Endodermal cell (in vitro differentiated cells): Measurements from ENCODE around the gene FCRLB. TPM values are rescaled to one million over a fixed set of nuclear protein-coding genes. Genes with fewer than 3 reads are reported as not detected.

ENCODE experiments used
- DNase-seq: peaks from one replicate; pipeline ENCODE4 v3.0.0-alpha.2; 2017
- H3K27ac ChIP-seq: 2 replicates; pipeline ENCODE4 v1.5.1; 2013; ENCODE audit warnings: mild to moderate bottlenecking, low read depth, low read length, moderate library complexity
- H3K27me3 ChIP-seq: 2 replicates; pipeline ENCODE4 v1.6.1; 2013; ENCODE audit warnings: mild to moderate bottlenecking, low read length, moderate library complexity; ENCODE audit not compliant: insufficient read depth, control insufficient read depth, poor library complexity, severe bottlenecking
- H3K36me3 ChIP-seq: 2 replicates; pipeline ENCODE4 v1.7.0; 2013; ENCODE audit warnings: mild to moderate bottlenecking, low read length, moderate library complexity; ENCODE audit not compliant: control insufficient read depth, insufficient read depth
- H3K4me1 ChIP-seq: one replicate; pipeline ENCODE4 v1.7.0; 2013; ENCODE audit warnings: low read length; ENCODE audit not compliant: control insufficient read depth, insufficient read depth
- H3K4me3 ChIP-seq: 2 replicates; pipeline ENCODE4 v1.5.1; 2013; ENCODE audit warnings: mild to moderate bottlenecking, low read length, moderate library complexity
- H3K9ac ChIP-seq: 2 replicates; pipeline ENCODE4 v1.6.1; 2013; ENCODE audit warnings: mild to moderate bottlenecking, low read length, moderate library complexity; ENCODE audit not compliant: poor library complexity, severe bottlenecking; ENCODE audit errors: extremely low read depth
- H3K9me3 ChIP-seq: 2 replicates; pipeline ENCODE4 v1.6.1; 2013; ENCODE audit warnings: mild to moderate bottlenecking, low read length, moderate library complexity; ENCODE audit not compliant: control insufficient read depth
- H3K27ac Mint-ChIP-seq: 2 replicates; pipeline ENCODE4 v1.8.0; 2020; ENCODE audit warnings: mixed read lengths
- H3K27me3 Mint-ChIP-seq: 2 replicates; pipeline ENCODE4 v1.8.0; 2021; ENCODE audit warnings: mild to moderate bottlenecking, mixed read lengths; ENCODE audit not compliant: insufficient read depth
- H3K36me3 Mint-ChIP-seq: 2 replicates; pipeline ENCODE4 v1.8.0; 2020; ENCODE audit warnings: low read depth, mixed read lengths
- H3K4me1 Mint-ChIP-seq: 2 replicates; pipeline ENCODE4 v1.8.0; 2020; ENCODE audit warnings: mixed read lengths
- H3K4me3 Mint-ChIP-seq: 2 replicates; pipeline ENCODE4 v1.8.0; 2020; ENCODE audit warnings: mild to moderate bottlenecking, moderate library complexity, mixed read lengths
- H3K9me3 Mint-ChIP-seq: 2 replicates; pipeline ENCODE4 v1.8.0; 2020; ENCODE audit warnings: mild to moderate bottlenecking, mixed read lengths
- WGBS, 2 experiments: methylation state at CpG; one replicate each; pipeline versions ENCODE4 v1.1.5 to v1.1.7; 2013; ENCODE audit warnings: missing lambda C conversion rate in 2 of 2, mixed read lengths in 1 of 2; ENCODE audit not compliant: insufficient coverage in 1 of 2, insufficient read length in 1 of 2; 5-methylcytosine and 5-hydroxymethylcytosine counted together
- total RNA-seq, 2 donors: library from RNA; stranded (reverse); fragmentation: NEBNext Ultra II Directional in 1 of 2; extraction: Animal tissue kit (Norgen Biotek cat#: 25700) in 1 of 2; gene quantifications; 2 replicates in 1 of 2; 3 replicates in 1 of 2; pipeline ENCODE4 v1.2.1, GENCODE V29; 2021
- TF ChIP-seq, protein P1 (sequence below): fragments of 200-600 bp; sonication (generic); conservative IDR thresholded peaks from 2 replicates; pipeline ENCODE4 v1.5.0; 2021; ENCODE audit warnings: antibody characterized with exemption, mild to moderate bottlenecking

FCRLB gene
- total RNA-seq, 2 donors from 2014 or later: 0.22 to 0.51 TPM

DNA sequence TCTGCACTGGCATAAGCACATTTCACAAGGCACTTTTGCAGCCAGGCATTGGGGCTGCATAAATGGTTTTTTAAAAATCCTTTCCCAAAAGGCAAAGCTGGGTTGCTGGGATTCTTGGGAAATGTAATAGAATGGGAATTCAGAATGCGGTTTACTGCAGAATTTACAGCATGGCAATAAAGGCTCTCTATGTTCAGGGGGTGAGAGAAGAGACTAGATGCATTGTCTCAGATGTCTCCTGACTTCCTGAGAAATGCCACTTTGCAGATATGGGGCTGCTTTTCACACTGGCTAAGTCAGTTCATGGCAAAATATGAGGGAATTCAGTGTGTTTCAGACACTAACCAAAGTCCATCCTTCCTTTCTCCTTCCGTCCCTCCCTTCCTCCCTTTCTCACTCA is 44.9 kb upstream of the FCRLB start:
- H3K4me3 ChIP-seq: no peak overlapping the region
- H3K36me3 ChIP-seq: no peaks in the 10 kb centered on the region
- no peaks in the 10 kb centered on the region for H3K9me3 Mint-ChIP-seq
- H3K27me3 ChIP-seq: no peaks in the 10 kb centered on the region
- TF ChIP-seq, protein P1, sequence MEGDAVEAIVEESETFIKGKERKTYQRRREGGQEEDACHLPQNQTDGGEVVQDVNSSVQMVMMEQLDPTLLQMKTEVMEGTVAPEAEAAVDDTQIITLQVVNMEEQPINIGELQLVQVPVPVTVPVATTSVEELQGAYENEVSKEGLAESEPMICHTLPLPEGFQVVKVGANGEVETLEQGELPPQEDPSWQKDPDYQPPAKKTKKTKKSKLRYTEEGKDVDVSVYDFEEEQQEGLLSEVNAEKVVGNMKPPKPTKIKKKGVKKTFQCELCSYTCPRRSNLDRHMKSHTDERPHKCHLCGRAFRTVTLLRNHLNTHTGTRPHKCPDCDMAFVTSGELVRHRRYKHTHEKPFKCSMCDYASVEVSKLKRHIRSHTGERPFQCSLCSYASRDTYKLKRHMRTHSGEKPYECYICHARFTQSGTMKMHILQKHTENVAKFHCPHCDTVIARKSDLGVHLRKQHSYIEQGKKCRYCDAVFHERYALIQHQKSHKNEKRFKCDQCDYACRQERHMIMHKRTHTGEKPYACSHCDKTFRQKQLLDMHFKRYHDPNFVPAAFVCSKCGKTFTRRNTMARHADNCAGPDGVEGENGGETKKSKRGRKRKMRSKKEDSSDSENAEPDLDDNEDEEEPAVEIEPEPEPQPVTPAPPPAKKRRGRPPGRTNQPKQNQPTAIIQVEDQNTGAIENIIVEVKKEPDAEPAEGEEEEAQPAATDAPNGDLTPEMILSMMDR: no peak
- H3K9me3 ChIP-seq: no peaks in the 10 kb centered on the region
- no peaks in the 10 kb centered on the region for H3K4me1 Mint-ChIP-seq
- no peaks in the 10 kb centered on the region for H3K36me3 Mint-ChIP-seq
- H3K4me3 Mint-ChIP-seq: no peak overlapping the region
- H3K4me1 ChIP-seq: no peaks in the 10 kb centered on the region
- H3K9ac ChIP-seq: no peak overlapping the region
- WGBS, 2 experiments: 92 to 95% methylated on average over 2 of the region's 2 CpGs
- H3K27ac ChIP-seq: no peak overlapping the region
- peaks cover 7% of the 10 kb centered on the region for H3K27me3 Mint-ChIP-seq
- no peak for DNase-seq
- H3K27ac Mint-ChIP-seq: no peak overlapping the region

DNA sequence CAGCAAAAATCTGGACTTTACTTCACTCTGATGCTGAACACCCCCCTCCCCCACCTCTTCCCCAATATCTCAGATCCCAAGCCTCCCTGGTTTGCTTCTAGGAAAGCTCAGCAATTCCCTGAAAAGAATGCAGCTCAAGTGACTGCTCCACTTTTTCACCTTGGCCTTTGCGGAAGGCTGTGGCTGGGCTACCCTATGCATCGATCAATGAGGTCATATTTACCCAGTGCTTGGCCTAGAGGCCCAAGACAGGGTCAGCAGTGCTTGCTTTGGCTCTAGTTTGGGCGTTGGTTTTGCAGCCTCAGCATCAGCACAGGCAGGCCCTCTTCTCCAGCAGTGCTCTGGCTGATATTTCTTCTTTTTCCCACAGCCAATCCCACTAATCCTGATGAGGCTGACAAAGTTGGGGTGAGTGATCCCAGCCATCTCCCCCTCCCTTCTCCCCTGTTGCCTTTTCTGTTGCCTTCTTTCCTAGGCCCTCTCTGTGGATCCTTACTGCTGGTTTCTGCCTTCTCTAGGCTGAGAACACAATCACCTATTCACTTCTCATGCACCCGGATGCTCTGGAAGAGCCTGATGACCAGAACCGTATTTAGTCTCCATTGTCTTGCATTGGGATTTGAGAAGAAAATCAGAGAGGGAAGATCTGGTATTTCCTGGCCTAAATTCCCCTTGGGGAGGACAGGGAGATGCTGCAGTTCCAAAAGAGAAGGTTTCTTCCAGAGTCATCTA is 44.2 kb upstream of the FCRLB start:
- no peak for DNase-seq
- no peaks in the 10 kb centered on the region for H3K9me3 Mint-ChIP-seq

DNA sequence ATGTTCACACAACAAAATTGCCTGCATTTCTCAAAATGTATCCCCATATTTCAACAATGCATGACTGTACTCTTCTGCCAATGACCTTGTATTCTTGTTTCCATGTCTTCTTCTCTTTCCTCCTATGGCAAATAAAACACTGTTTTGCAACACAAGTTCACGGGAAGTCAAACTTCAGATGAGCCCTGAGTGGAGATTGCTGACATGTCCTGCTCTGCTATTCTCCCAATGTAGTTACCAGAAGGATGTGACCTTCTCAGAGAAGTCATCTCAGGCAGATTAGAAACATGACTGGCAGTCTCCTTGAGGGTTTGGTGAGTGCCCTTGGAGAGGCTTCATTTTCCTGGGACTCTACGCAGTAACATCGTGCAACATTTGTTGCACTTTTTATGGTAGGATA is 42.8 kb upstream of the FCRLB start:
- 88 to 89% methylated on average over 1 to 3 of the region's 3 CpGs for WGBS, 2 experiments
- Mint-ChIP-seq H3K27me3 (peaks cover 6% of the 10 kb centered on the region), H3K36me3 (no peaks in the 10 kb centered on the region), H3K9me3 (no peaks in the 10 kb centered on the region), H3K4me3 (no peak overlapping the region), H3K27ac (no peak overlapping the region), H3K4me1 (no peaks in the 10 kb centered on the region)
- Histone ChIP-seq H3K36me3 (no peaks in the 10 kb centered on the region), H3K4me3 (no peak overlapping the region), H3K27me3 (no peaks in the 10 kb centered on the region), H3K4me1 (no peaks in the 10 kb centered on the region), H3K27ac (no peak overlapping the region), H3K9me3 (no peaks in the 10 kb centered on the region), H3K9ac (no peak overlapping the region)
- no peak for DNase-seq
- TF ChIP-seq, protein P1: no peak

More for the DNA sequence above, 44.2 kb upstream of the FCRLB start:
- Histone ChIP-seq H3K27ac (no peak overlapping the region), H3K4me1 (no peaks in the 10 kb centered on the region), H3K9ac (no peak overlapping the region), H3K27me3 (no peaks in the 10 kb centered on the region), H3K36me3 (no peaks in the 10 kb centered on the region), H3K4me3 (no peak overlapping the region), H3K9me3 (no peaks in the 10 kb centered on the region)
- H3K4me3 Mint-ChIP-seq: no peak overlapping the region
- no peaks in the 10 kb centered on the region for H3K4me1 Mint-ChIP-seq
- H3K27me3 Mint-ChIP-seq: peaks cover 6% of the 10 kb centered on the region
- TF ChIP-seq, protein P1: no peak
- no peak overlapping the region for H3K27ac Mint-ChIP-seq
- H3K36me3 Mint-ChIP-seq: no peaks in the 10 kb centered on the region
- 89 to 100% methylated on average over 3 to 5 of the region's 5 CpGs for WGBS, 2 experiments
